ENCODE measurements around the gene C10orf90.

C10orf90 gene

GRCh38 chr10:126685756-126686155 lies 15.3 kb upstream of the C10orf90 start:
- no peaks in the 10 kb centered on the region for H3K4me1 ChIP-seq (ENCODE audit: low read depth, poor library complexity, severe bottlenecking)

DNA sequence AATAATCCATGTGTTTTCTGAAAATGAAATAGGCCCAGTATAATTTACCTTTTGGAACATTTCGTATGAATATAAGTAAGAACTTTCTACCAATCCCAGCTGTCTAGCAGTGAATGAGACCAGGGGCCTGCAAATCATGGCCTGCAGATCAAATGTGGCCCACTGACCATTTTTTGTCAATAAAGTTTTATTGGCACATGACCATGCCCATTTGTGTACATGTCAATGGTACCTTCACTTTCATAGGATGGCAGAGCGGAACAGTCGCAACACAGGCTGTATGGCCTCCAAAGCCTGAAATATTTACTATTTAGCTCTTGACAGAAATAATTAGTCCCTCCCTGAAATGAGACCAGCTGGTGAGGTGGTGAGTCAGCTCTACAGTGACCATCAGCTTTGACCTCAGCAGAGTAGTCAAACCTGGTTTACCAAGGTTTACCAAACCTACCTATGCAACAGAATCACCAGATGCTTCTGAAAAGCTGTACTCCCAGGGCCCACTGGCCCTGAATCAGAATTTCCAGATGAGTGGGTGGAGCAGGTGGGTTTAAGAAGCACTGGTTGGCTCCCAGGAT lies 13.8 kb upstream of the C10orf90 start:
- Histone ChIP-seq H3K79me2 (ENCODE audit: insufficient read depth, low read depth) (no peaks in the 10 kb centered on the region), H3K9ac (no peak overlapping the region), H3K27me3 (ENCODE audit: insufficient read depth, low read depth) (no peaks in the 10 kb centered on the region), H3K4me3 (IDR thresholded peaks at IDR 0.05; ENCODE audit: insufficient read depth, low read depth, low read length) (no peak overlapping the region), H2AFZ (ENCODE audit: low read depth) (no peak overlapping the region), H3K4me1 (ENCODE audit: low read depth, poor library complexity, severe bottlenecking) (no peaks in the 10 kb centered on the region), H3K36me3 (ENCODE audit: insufficient read depth) (no peaks in the 10 kb centered on the region), H3K4me2 (no peak overlapping the region), H4K20me1 (ENCODE audit: insufficient read depth) (no peaks in the 10 kb centered on the region), H3K27ac (no peak overlapping the region)
- TF ChIP-seq, protein P1, sequence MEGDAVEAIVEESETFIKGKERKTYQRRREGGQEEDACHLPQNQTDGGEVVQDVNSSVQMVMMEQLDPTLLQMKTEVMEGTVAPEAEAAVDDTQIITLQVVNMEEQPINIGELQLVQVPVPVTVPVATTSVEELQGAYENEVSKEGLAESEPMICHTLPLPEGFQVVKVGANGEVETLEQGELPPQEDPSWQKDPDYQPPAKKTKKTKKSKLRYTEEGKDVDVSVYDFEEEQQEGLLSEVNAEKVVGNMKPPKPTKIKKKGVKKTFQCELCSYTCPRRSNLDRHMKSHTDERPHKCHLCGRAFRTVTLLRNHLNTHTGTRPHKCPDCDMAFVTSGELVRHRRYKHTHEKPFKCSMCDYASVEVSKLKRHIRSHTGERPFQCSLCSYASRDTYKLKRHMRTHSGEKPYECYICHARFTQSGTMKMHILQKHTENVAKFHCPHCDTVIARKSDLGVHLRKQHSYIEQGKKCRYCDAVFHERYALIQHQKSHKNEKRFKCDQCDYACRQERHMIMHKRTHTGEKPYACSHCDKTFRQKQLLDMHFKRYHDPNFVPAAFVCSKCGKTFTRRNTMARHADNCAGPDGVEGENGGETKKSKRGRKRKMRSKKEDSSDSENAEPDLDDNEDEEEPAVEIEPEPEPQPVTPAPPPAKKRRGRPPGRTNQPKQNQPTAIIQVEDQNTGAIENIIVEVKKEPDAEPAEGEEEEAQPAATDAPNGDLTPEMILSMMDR (conservative IDR thresholded peaks at IDR 0.05; ENCODE audit: low read depth, low read length), result no peak

More at GRCh38 chr10:126685756-126686155, 15.3 kb upstream of the C10orf90 start:
- TF ChIP-seq, protein P1 (conservative IDR thresholded peaks at IDR 0.05; ENCODE audit: low read depth, low read length), result no peak
- H3K9ac ChIP-seq, result no peak overlapping the region
- H3K27me3 ChIP-seq (ENCODE audit: insufficient read depth, low read depth), result no peaks in the 10 kb centered on the region
- no peaks in the 10 kb centered on the region for H3K79me2 ChIP-seq (ENCODE audit: insufficient read depth, low read depth)
- no peak overlapping the region for H3K4me2 ChIP-seq
- no peak overlapping the region for H3K4me3 ChIP-seq (IDR thresholded peaks at IDR 0.05; ENCODE audit: insufficient read depth, low read depth, low read length)
- H3K36me3 ChIP-seq (ENCODE audit: insufficient read depth), result no peaks in the 10 kb centered on the region
- H2AFZ ChIP-seq (ENCODE audit: low read depth), result no peak overlapping the region
- no peaks in the 10 kb centered on the region for H4K20me1 ChIP-seq (ENCODE audit: insufficient read depth)
- no peak overlapping the region for H3K27ac ChIP-seq

DNA sequence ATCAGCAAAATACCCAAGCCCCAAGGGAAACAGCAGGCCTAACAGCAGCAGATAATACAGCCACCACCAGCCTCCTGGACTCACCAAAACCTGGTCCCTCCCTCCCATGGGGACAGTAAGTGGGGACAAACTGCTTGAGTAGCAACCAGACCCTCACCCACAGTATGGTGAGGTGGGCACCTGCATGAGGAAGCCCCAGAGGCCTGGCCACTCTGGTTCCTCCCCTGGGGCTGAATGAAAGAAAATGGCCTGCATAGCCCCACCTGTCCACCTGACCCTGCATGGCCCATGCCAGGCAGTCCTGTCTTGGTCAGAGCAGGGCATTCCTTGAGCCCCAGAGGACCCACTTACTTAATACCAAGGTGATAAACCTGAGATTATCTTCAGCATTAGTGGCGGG lies 13.0 kb upstream of the C10orf90 start:
- H4K20me1 ChIP-seq (ENCODE audit: insufficient read depth), result no peaks in the 10 kb centered on the region
- no peak overlapping the region for H2AFZ ChIP-seq (ENCODE audit: low read depth)
- H3K27me3 ChIP-seq (ENCODE audit: insufficient read depth, low read depth), result no peaks in the 10 kb centered on the region
- H3K4me3 ChIP-seq (IDR thresholded peaks at IDR 0.05; ENCODE audit: insufficient read depth, low read depth, low read length), result no peak overlapping the region
- H3K79me2 ChIP-seq (ENCODE audit: insufficient read depth, low read depth), result no peaks in the 10 kb centered on the region
- H3K9ac ChIP-seq, result no peak overlapping the region
- H3K27ac ChIP-seq, result no peak overlapping the region
- no peak overlapping the region for H3K4me2 ChIP-seq
- H3K4me1 ChIP-seq (ENCODE audit: low read depth, poor library complexity, severe bottlenecking), result no peaks in the 10 kb centered on the region
- no peaks in the 10 kb centered on the region for H3K36me3 ChIP-seq (ENCODE audit: insufficient read depth)
- TF ChIP-seq, protein P1 (conservative IDR thresholded peaks at IDR 0.05; ENCODE audit: low read depth, low read length), result no peak

DNA sequence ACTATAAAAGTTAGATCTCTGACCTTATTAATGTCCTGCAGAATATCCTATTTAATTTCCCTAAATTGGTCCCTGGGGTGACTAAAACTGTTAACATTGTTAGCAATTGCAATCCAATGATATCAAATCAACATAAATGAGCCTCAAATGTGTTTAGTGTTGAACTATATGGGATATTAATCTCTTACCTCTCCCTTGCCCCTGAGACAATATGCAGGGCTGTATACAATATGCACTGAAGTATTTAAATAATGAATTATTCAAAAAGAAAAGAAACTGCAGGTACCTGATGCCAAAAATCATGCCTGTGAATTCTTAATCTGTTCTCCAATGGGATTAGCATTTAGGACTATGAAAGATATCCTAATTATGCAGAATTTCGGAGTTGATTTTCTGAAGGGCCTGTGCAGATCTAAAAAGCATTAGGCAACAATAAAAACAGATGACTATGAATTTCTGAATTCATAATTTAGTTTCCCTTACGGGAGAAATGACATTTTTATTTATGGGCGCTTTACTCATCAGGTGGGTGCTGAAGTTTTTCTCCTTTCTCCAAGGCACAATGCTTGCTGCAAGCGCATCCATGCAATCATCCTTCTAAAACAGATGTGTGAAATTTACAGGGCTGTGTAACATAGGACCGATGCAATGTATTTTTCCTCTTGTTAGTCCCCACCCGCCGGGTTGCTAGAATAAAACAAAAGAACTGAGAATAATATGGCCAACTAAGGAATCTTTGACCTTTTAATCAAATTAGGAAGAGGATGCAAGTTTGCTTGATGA lies 5.4 kb upstream of the C10orf90 start:
- H3K4me3 ChIP-seq (IDR thresholded peaks at IDR 0.05; ENCODE audit: insufficient read depth, low read depth, low read length), result no peak overlapping the region
- H3K36me3 ChIP-seq (ENCODE audit: insufficient read depth), result no peaks in the 10 kb centered on the region
- no peak overlapping the region for H2AFZ ChIP-seq (ENCODE audit: low read depth)
- no peak overlapping the region for H3K4me2 ChIP-seq
- no peak overlapping the region for H3K27ac ChIP-seq
- no peak overlapping the region for H3K9ac ChIP-seq
- H3K4me1 ChIP-seq (ENCODE audit: low read depth, poor library complexity, severe bottlenecking), result no peaks in the 10 kb centered on the region
- H3K79me2 ChIP-seq (ENCODE audit: insufficient read depth, low read depth), result no peaks in the 10 kb centered on the region
- no peaks in the 10 kb centered on the region for H4K20me1 ChIP-seq (ENCODE audit: insufficient read depth)
- no peaks in the 10 kb centered on the region for H3K27me3 ChIP-seq (ENCODE audit: insufficient read depth, low read depth)
- TF ChIP-seq, protein P1 (conservative IDR thresholded peaks at IDR 0.05; ENCODE audit: low read depth, low read length), result no peak

All from KMS-11 (cell line).